HG03342 (cell line): ENCODE measurements around the gene DHRS1.
"Not testable (repeated sequence)": the region's sequence is repeated elsewhere in the genome, so short reads cannot be mapped to it uniquely, and the experiment has no call there.

ENCODE experiments used
- ATAC-seq: cut with Tn5 transposase; IDR thresholded peaks from one replicate; pipeline ENCODE4 v1.9.1; 2021; ENCODE audit warnings: mild to moderate bottlenecking, moderate library complexity; ENCODE audit not compliant: unreplicated experiment

The DHRS1 gene

DNA sequence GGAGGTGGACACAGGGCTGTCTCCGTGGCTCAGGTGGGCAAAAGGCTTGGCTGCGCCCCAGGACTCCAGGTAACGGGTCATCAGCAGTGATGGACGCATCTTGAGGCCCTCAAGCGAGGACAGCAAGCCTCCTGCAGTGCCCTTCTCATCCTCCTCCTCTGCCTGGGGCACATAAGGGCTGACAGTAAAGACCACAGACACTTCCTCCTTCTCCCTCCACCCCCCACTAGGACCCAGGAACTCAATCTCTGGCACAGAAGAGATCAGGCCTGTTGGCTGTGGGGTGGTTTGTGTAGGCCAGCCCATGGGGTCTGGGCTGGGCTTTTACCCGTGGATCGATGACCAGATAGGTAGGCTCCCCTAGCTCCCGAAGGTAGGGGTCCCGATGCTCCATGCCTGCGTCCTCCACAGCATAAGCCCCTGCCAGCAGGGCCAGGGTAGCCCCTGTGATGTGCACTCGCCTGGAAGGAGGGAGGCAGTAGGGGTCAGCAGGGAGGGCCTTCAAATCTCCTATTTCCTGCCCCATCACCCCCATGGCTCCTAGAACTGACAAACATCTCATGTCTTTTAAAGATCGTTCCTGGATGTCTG lies 29.6 kb upstream of the DHRS1 start:
- no peak for ATAC-seq

DNA sequence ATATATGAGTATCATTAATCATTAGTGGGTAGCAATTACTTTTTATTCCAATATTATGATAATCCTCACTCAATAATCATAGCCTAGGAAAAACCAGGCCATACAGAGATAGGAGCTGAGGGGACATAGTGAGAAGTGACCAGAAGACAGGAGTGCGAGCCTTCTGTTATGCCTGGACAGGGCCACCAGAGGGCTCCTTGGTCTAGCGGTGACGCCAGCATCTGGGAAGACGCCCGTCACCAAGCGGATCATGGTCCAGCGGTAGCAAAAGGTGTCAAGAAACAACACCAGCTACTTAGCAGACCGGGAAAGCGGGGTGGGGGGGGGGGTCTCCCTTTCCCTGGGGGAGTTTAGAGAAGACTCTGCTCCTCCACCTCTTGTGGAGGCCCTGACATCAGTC lies 28.3 kb upstream of the DHRS1 start:
- not testable (repeated sequence) for ATAC-seq

DNA sequence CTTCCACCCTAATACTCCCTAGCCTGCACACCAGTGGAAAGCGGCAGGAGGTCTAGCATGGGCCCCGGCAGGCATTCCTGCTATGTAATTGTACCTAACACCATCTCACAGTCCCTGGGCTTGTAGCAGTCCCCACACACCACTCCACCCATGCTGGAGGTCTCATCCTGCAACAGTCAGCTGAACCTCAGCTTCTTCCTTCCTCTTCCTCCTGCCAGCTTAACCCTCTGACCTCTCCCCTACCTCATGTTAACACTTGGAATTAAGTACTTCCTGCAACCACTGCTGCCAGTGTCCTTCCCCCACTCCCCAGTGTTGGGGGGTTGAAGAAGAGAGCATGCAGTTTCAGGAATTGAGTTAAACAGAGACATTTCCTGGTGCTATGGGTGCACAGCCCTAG lies 27.7 kb upstream of the DHRS1 start:
- no peak for ATAC-seq

DNA sequence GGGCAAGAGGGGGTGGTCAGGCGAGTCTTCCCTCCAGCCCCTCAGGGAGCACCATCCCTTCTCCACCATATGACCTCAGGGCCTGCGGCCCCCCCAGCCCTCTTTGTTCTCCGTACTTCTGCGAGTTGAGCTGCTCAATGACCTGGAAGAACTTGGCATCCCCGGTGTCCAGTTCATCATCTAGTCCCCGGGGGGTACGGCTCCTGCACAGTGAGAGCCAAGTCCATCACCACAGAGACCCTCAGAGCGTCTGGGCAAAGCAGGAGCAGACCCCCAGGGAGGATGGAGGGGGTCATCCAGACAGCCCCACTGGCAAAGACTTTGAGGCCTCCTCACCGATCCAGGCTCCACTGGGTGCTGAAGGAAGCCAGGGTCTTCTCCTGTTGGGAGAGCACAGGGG lies 26.4 kb upstream of the DHRS1 start:
- ATAC-seq, result no peak

DNA sequence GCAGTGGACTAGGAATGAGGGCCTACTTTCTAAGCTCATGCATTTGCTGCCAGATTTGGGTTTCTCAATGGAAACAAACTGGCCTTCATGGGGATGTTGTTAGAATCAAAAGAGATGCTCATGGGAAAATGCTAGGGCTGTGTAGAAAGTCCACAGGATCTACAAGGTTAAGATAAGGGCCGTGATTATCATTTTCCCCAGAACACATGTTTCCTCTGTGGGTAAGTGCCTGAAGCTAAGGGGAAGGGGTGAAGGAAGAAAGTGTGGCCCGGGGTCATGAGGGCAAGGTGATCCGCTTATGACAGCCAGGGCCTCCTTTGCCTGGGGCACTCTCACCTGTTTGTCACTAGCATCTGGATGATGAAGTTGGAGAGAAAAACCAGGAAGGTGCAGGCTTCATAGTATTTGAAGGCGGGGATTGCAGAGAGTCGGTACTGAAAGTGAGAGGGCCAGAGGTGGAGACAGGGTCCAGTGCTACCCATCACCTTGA lies 25.5 kb upstream of the DHRS1 start:
- ATAC-seq, result no peak

DNA sequence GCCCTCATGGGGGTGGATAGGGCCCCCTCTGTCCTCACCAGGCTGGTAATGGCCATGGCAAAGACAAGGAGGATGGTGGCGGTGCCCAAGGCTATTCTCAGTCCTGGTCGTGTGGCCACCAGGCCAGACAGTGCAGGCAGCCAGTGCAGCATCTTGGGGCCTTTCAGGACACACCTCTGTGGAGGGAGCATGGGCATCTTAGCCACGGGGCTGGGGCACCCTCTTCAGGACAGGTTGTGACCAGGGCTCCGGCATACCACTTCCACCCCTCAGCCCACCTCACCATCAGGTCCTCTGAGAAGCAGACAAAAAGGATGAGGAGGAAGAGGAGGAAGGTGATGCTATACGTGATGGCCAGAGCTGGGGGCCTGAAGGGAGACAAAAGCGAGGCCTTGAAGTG lies 24.4 kb upstream of the DHRS1 start:
- ATAC-seq, result no peak

DNA sequence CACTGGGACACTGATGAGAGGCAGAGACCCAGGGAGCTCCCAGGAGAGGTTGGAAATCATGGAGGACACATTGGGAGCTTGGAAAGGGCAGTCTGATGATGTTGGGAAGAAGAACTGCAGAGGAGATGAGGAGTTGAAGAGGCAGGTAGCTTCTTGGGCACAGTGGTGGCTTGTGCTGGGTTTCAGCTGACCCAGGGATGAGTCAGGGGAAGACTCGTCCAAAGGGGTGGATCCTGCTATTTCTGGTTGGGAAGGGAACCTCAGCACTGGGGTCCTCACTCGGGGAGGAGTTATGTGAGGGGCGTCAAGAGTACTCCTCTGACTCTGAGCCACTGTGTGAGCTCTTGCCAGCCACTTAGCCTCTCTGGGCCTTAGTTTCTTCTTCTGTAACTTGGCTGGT lies 23.8 kb upstream of the DHRS1 start:
- ATAC-seq, result no peak

DNA sequence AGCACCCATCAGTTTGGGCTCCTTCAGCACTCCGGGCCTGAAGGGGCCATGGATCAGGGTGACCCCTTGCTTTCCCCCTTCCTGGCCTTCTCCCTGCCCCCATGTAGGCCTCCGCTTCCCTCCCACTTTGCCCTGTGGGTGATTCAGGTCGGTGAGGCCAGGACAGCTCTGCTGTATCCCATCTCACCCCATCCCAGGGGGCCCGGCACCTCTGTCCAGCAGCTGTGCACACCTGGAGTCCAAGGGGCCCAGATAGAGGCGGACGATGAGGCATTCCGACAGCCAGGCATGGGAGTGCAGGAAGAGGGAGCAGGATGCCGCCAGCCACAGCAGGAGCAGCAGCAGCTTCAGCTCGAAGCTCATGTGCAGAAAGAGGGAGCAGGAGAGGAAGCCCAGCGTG lies 23.1 kb upstream of the DHRS1 start:
- ATAC-seq, result no peak

DNA sequence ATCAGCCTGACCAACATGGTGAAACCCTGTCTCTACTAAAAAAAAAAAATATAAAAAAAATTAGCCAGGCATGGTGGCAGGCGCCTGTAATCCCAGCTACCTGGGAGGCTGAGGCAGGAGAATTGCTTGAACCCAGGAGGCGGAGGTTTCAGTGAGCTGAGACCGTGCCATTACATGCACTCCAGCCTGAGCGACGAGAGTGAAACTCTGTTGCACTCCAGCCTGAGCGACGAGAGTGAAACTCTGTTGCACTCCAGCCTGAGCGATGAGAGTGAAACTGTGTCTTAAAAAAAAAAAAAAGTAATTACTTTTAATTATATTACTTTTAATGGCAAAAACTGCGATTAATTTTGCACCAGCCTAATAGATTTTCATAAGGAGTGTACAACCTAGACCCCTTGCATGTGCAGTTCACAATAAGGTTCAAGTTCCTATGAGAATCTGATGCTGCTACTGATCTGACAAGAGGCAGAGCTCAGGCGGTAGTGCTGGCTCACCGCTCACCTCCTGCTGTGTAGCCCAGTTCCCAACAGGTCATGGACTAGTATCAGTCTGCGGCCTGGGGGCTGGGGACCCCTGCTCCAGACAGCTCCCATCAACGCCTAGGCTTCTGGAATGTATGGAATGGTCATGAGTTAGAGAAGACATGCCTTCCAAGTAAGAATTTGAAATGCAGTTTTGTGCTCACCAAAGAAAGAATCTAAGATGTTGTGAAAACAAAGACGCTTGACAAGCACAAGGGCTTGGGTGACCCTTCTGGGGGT lies 21.8 kb upstream of the DHRS1 start:
- ATAC-seq, result no peak

DNA sequence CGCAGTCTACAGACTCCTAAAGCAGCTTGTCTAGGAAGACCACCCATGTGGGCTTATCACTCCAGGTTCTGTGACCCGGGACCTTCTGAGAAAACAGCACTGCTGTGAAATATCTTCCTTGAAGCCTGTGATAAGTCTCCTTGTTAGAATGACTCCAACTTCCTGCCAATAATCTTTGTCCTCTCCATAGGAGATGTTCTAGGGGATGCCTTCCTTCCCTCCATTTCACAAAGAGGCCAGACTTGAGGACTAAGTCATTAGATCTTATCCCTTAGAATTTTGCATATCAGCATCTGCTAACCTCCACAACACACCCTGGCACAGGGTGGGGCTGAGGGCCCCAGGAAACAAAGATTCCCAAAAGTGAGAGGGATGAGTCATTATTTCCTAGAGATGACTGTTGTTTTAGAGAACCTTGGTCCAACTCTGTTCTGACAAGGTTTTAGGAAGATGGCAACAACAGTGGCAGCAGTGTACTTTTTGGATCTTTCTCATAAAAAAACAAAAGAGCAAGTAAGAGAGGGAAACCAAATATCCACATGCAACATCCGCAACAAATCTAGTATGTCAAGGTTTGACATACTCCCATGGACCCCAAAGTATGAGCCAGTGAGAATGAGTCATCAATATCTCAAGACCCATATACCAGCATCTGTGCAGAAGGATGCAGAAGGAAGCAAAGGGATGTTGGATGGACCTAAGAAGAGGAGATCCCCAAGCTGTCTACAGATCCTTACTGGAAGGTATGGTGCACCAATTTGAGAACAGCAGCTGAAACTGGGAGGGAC lies 17.8 kb upstream of the DHRS1 start:
- ATAC-seq, result no peak

DNA sequence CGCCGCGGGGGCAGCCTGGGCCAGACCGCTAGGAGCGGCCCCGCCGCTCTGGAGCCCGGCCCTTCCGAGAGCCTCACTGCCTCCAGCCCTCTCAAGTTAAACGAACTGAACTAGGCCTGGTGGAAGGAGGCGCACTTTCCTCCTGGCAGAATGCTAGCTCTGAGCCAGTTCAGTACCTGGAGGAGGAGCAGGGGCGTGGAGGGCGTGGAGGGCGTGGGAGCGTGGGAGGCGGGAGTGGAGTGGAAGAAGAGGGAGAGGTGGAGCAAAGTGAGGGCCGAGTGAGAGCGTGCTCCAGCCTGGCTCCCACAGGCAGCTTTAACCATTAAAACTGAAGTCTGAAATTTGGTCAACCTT lies 17.0 kb upstream of the DHRS1 start:
- no peak for ATAC-seq

DNA sequence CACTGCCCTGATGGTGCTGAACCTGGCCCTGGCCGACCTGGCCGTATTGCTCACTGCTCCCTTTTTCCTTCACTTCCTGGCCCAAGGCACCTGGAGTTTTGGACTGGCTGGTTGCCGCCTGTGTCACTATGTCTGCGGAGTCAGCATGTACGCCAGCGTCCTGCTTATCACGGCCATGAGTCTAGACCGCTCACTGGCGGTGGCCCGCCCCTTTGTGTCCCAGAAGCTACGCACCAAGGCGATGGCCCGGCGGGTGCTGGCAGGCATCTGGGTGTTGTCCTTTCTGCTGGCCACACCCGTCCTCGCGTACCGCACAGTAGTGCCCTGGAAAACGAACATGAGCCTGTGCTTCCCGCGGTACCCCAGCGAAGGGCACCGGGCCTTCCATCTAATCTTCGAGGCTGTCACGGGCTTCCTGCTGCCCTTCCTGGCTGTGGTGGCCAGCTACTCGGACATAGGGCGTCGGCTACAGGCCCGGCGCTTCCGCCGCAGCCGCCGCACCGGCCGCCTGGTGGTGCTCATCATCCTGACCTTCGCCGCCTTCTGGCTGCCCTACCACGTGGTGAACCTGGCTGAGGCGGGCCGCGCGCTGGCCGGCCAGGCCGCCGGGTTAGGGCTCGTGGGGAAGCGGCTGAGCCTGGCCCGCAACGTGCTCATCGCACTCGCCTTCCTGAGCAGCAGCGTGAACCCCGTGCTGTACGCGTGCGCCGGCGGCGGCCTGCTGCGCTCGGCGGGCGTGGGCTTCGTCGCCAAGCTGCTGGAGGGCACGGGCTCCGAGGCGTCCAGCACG lies 16.4 kb upstream of the DHRS1 start:
- ATAC-seq, result no peak

DNA sequence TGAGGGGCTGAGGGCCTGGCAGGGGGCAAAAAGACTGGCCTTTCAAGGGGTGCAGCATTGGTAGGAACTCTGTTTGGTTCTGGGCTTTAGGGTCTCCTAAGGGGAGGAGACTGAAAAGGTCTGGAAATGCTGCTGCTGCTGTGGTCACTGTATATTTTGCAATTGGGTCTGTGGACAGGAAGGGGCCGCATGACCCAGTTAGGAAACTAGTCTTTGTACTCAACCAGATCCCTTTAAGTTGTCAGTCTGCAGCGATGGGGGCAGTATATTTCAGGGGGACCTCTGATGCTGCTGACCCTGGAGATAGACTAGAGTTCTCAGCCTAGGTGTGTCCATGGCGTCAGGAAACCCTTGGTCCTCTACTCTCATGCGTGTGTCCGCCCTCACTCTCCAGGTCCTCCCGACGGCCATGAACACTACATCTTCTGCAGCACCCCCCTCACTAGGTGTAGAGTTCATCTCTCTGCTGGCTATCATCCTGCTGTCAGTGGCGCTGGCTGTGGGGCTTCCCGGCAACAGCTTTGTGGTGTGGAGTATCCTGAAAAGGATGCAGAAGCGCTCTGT lies 15.7 kb upstream of the DHRS1 start:
- ATAC-seq, result no peak

DNA sequence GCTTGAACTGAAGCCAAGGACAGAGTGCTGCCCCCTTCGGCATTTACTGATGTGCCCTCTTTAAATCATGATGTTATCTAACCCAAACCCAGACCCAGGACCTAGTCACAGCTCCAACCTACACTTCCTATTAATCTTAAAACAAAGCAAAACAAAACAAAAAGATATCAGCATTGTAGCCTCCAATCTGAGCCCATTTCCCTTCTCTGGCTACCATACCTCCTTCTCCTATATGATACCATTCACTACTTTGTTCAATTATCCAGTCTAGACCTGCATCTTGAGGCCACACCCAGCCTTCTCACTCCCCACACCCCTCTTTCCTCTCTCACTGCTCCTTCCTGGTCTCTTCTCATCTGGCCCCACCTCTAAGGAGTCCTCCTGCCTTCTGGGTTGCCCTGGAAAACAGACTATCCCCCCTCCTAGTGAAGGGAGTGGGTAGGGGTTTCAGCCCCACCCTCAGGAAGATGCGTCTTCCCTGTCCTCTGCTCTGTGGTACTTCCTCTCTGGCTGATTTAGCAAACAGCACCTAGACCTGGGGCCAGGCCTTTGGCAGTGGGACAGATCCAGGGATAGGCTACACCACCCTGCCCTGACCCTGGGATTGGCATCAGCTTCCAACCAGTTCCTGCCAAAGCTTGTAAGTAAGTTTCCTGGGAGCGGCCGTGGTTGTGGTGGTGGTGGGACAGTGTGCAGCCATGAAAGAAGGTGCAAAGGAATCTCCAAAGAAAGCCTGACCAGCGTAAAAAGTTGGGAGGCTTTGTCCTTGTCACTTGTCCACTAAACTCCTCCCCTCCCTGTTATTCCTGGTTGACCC lies 15.0 kb upstream of the DHRS1 start:
- ATAC-seq, result no peak

DNA sequence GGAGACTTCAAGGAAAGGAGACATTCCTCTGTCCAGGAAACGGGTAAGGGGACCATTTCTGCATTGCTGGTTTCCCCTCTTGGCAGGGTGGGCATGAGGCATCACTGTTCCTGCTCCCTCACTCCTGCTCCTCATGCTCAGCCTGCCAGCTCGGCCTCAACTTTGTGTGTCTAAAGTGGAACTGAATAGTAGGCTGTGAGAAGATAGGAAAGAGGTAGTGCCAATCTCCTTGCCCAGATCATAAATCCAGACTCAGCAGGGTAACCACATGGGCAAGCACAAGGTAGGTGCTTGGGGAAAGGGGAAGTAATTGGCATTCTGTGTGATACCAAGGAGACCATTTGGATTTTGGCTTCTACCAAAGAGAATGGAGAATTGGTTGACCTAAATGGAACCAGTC lies 14.3 kb upstream of the DHRS1 start:
- no peak for ATAC-seq

DNA sequence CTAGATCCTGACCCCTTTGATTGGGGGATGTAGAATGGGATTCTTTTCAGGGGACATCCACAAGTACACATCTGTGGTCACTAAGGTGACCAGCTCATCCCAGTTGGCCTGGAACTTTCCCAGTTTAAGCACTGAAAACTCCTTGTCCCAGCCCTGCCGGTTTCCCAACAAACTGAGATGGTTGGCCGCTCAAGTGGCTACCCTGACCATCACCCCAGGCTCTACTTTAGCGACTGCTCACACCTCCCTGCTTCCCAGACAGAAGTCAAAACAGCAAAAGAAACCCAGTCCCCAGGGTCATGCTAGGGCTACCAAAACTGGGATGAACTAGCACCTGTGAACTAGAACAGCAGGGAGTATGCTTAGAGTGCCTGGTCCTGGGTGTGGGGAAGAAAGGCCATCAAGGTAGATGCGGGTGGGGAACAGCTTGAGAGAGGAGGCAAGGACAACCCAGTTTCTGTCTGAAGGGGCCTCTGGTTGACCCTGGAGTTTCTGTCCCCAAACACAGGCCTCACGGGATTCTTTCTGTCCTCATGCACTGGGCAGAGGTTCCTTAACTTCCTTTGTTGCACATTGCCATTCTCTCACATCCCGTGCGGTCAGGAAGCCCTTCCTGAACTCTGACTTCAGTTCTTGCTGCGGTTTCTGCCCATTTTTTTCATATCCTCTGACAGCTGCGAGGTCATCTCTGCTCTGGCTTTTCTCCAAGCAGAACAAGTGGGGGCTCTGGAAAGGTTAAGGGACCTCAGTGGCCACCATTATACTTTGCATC lies 13.3 kb upstream of the DHRS1 start:
- ATAC-seq, result no peak

DNA sequence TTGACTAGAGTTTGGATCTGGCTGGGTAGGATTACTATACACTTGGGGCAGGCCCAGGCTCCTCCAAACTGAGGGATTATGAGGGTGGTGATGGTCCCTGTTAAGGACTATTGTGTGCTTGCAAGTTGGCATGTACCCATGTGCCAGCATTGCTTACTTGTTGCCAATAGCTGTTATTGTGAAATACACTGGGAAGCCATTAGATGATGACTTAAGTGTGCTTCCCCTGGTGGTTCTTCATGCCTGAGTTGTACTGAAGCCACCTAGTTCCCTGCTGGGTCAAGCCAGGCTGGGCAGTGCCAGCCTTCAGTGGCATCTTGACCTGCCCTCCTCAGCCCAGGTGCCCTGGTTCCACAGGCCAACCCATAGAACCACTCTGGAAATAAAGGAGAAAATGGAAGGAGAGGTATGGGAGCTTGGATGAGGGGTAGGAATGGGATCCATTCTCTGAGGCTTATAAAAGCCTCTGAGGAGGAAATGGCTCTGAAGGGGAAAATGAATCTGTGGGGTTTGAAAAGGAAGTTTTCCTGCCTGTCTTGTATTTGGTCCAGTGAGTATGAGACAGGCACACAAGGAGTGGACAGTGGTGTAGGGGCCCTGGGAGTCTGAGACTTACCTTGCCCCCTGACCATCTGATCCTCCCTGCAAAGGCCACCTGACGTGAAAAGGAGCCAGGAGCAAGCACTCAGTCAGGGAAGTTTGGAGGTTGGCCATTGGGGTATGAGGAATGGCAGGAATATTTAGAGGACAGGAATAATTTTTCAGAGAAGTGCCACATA lies 12.4 kb upstream of the DHRS1 start:
- no peak for ATAC-seq
